HG02870 (cell line): ENCODE measurements around the gene UBE4B.

Experiments used
- ATAC-seq: cut with Tn5 transposase; IDR thresholded peaks from one replicate; pipeline ENCODE4 v1.9.1; 2021; ENCODE audit warnings: mild to moderate bottlenecking, moderate library complexity; ENCODE audit not compliant: unreplicated experiment

Gene UBE4B

GRCh38 chr1:10033359-10033845 is 644 bp downstream of the UBE4B start:
- ATAC-seq = peak; percentile 22

- no peak for ATAC-seq
Measured at GRCh38 chr1:10042746-10043145, 10.0 kb downstream of the UBE4B start.

DNA sequence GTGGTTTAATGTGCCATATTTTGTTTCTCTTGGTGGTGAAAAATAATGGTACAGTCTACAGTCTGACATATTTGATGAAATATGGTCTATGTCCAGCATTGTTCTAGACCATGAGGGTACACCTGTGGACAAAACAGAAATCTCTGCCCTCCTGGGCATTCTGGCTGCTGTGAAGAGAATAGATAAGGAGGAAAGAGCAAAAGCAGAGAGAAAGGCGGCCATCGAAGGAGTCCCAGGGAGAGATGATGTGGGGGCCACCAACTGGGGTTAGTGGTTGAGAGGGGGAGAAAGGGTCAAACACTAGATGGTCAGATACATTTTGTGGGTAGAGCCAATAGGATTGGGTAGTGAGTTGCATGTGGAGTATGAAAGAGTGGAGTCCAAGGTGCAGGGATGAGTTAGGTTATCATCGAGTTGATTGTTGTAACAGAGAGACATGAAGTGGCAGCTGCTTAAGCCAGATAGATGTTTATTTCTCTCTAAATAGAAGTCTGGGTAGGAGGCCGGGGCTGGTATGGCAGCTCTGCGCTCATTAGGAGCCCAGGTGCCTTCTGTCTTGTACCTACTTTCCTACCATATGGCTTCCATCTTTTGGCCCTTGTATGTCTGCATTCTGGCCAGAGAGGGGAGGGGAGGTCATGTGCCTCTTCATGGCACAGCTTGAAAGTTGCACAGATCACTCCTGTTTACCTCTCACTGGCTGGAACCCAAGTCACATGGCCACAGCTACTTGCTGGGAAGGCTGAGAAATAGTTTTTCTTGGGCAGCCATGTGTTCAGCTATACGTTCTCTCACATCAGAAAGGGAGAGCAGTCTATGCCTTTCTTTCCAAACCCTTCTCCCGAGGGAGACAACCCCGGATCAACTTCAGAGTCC is 13.0 kb downstream of the UBE4B start:
- ATAC-seq = no peak

- no peak for ATAC-seq
Measured at GRCh38 chr1:10046356-10047085, 13.8 kb downstream of the UBE4B start.

DNA sequence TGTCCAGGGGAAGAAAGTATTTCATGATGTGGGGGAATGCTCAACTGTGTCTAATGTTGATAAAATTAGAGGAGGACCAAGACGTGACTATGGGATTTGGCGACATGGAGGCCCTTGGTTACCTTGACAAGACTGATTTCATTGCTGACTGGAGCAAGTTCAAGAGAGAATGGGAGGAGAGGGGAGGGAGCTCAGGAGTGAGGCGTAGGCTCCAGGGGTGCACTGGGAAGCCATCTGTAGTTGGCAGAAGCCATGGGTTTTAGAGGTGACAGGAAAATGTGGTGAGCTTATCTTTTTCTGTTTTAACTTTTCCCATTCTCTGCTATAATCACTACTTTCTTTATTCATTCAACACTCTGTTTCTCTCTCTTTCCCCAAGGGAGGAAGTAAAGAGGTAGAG is 15.8 kb downstream of the UBE4B start:
- ATAC-seq = no peak

GRCh38 chr1:10050611-10051010 is 17.9 kb downstream of the UBE4B start:
- no peak for ATAC-seq

DNA sequence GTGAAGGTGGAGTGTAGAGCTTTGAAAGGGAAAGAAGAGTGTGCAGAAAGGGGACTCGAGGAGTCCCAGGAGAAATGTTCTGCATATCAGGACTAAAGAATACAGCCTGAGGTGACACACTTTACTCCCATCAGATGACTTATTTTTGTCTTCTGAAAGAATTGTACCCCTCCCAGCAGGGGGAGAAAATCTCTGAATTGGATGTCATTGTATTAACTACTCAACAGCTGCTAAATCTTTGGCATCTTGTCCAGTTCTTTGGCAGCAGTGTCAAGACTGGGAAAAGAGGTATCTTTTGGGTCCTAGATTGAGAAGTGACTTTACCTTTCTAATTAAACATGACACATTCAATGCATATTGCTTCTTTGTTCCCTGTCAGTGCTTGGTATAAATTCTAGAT is 18.9 kb downstream of the UBE4B start:
- no peak for ATAC-seq

DNA sequence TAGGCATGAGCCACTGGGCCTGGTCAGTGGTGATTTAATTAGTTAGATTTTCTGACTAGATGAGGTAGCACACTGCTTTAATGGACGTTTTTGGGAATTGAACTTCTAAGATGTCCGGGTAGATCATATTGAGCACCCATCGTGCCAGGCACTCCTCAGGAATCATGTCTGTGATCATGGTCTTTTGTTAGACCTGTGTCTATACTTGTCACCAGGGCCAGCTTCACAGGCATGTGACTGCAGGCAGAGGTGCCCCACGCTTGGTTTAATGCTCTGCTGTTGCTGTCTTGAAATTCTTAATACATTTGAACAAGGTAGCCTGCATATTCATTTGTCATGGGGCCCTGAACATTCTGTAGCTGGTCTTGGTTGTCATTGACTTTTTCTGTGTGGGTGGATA is 19.6 kb downstream of the UBE4B start:
- ATAC-seq = no peak

DNA sequence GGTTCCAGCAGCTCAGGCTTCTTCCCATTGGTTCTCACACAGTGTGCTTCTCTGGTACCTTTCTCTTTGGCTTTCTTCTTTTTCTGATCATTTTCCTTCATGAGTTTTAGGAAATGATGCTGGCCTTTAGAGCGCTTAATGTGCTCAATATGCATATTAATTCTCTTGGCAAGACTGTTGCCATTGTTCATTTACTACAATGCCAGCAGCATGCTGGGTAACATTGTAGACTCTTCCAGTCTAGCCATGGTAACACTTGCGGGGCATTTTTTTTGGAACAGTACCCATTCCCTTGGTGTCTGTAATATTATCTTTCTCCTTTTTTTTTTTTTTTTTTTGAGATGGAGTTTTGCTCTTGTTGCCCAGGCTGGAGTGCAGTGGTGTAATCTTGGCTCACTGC is 21.7 kb downstream of the UBE4B start:
- ATAC-seq = no peak

DNA sequence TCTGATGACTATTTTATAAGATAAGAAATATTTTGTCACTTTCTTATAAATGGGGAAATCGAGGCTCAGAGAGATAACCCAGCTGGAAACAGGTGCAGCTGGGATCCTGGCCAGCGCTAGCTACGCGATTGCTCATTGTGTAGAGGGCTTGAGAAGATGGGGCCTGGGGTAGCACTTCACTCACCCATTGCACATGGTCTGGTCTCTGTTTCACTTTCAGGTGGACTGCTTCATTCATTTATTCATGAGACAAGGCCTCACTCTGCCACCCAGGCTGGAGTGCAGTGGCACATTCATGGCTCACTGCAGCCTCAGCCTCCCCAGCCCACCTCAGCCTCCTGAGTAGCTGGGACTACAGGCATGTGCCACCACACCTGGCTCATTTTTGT is 23.8 kb downstream of the UBE4B start:
- no peak for ATAC-seq

DNA sequence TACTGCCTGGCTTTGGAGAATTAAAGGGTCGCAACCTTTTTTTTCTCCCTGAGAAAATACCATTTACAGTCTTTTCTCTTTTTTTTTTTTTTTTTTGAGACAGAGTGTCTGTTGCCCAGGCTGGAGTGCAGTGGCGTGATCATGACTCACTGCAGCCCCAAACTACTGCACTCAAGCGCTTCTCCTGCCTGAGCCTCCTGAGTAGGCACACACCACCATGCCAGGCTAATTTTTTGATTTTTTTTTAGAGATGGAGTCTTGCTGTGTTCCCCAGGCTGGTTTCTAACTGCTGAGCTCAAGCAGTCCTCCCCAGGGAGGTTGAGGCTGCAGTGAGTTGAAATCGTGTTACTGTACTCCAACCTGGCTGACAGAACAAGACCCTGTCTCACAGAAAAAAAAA is 24.6 kb downstream of the UBE4B start:
- ATAC-seq = no peak

DNA sequence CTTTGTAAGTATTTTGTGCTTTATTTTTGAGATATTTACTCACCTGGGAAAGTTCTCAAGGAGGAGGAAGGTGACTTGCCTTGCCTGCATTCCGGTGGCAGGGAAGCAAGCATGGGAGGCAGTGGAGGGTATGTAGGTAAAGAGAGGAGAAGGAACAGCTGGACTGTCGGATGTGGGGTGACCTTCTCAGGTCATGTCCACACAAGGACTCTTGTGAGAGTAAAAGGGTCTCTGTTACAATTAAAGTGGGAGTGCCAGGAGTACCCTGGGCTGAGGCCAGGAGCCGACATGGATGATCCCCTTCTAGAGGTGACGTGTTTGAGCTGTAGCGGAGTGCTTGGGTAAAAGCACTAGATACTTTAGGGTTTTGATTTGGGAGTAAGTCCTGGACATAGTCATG is 25.0 kb downstream of the UBE4B start:
- no peak for ATAC-seq

- ATAC-seq = no peak
Measured at GRCh38 chr1:10059342-10059718, 26.6 kb downstream of the UBE4B start.

DNA sequence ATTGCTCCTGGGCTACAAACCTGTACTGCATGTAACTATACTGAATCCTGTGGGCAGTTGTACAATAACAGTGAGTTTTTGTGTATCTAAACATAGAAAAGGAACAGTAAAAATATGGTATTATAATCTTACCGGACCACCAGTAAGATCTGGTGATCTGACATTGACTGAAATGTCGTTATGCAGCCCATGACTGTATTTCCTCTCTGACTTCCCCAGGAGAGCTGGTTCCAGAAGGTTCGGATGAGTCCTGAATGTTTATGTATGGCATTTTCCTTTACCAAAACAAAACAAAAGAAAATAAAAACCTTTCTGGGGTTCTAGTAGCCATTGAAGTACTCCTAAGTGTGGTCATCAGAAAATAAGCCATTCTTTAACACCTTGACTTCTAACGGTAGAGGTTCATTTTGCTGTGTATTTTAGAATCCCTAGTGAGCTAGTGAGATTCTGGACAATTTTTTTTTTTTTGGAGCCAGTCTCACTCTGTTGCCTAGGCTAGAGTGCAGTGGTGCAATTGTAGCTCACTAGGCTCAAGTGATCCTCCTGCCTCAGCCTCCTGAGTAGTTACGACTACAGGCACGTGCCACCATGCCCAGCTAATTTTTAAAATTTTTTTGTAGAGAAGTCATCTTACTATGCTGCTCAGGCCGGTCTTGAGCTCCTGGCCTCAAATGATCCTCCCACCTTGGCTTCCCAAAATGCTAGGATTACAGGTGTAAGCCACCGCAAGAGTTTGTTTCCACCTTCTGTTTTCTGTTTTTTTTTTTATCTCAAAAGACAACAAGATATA is 27.7 kb downstream of the UBE4B start:
- no peak for ATAC-seq

DNA sequence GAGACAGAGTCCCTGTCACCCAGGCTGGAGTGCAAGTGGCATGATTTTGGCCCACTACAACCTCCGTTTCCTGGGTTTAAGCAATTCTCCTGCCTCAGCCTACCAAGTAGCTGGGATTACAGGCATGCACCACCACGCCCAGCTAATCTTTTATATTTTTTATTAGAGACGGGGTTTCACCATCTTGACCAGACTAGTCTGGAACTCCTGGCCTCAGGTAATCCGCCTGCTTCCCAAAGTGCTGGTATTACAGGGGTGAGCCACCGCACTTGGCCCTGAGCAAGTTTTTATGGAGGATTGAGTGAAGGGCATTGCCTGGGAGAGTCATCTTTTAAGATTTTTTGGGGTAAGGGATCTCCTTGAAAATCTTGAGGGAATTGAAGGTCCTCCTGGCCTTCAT is 28.5 kb downstream of the UBE4B start:
- ATAC-seq = no peak

DNA sequence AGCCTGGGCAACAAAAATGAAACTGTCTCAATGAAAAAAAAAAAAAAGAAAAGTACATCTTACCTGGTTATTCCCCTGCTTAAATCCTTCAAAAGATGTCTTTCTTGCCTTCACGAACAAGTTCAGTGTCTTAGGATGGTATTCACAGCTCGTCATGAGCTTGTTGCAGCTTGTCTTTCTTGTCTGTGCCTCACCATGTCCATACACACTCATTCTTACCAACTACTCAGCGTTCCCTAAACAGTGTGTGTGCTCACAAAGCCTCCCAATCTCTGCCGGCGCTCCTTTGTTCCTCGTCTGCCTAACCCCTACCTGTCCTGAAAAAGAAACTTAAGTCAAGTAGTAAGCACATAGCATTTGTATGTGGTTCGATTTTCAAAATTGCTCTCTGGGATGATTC is 31.1 kb downstream of the UBE4B start:
- no peak for ATAC-seq

DNA sequence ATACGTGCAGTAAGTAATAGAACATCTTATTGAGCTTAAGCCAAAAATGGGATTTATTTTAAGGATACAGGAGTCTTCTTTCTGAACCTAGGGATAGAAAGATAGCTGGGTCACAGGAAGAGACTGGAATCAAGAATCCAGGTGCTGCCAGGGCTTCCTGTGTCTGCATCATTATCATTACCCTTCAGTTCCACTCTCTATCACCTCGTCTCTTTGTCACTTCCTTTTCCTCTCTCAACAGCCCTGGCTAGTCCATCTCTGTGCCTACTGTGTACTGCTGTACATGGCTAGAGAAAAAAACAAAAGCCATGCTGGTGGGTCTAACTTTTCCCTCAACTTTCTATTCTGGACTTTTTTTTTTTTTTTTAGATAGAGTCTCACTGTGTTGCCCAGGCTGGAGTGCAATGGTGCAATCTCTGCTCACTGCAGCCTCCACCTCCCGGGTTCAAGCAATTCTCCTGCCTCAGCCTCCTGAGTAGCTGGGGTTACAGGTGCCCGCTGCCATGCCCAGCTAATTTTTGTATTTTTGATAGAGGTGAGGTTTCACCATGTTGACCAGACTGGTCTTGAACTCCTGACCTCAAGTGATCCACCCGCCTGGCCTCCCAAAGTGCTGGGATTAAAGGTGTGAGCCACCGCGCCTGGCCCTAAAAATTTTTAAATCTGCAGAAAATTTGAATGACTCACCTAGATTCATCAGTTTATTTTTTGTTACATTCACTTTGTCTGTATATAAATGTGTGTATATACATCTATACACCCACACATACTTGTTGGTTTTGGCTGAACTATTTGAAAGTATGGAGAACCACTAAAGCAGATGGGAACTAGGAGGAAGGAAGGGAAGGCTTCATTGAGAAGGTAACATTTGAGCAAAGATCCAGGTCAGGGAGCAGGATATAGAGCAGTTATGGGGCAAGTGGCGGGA is 31.9 kb downstream of the UBE4B start:
- ATAC-seq = no peak

GRCh38 chr1:10065344-10065685 is 32.6 kb downstream of the UBE4B start:
- no peak for ATAC-seq

DNA sequence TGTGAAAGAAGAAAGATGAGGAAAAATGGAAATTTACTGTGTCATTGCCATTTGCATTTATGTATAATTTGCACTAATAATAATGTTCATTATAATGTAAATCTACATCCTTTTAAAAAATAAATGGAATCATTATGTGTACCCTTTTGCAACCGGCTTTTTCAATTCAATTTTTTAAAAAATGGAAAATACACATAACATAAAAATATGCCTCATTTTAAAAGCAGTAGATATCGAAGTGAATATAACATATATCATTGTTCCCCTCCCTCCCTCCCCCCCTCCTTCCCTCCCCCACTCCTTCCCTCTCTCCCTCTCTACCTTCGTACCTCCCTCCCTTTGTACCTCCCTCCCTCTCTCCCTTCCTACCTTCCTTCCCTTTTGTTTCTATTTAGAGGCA is 33.0 kb downstream of the UBE4B start:
- no peak for ATAC-seq

DNA sequence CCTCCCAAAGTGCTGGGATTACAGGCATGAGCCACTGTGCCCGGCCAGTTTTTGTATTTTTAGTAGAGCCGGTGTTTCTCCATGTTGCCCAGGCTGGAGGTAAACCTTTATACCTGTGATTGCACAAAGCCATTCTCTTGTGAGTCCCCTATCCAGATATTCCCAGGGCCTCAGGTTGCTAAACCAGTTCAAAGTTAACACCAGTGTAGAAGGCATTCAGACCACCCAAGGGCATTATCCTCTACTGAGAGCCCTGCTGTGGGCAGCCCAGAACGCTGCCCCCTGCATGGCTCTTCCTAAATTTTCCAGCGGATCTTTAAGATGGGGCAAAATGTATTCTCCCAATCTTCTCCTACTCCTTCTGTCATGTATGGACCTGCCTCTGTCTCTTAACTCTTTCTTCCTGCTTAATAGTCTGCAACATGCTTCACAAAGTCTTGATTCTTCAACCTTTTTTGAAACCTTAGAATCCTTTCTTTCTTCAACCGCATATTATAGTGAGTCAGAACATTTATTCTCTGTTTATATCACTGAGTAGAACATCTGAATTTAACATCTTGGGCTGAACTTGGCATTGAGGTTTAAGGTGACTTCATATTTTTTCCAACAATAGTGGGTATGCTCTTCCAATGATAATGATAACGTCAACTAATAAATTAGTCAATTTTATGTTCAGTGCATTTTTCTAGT is 36.0 kb downstream of the UBE4B start:
- ATAC-seq = no peak
